GM21619 (cell line): ENCODE measurements around the gene ANKS1B.

ENCODE experiments used
- ATAC-seq: cut with Tn5 transposase; IDR thresholded peaks from one replicate; pipeline ENCODE4 v1.9.1; 2021; ENCODE audit not compliant: unreplicated experiment

Gene ANKS1B

GRCh38 chr12:99479149-99479548, 505.6 kb downstream of the ANKS1B start:
- ATAC-seq = no peak

- no peak for ATAC-seq
Observed at GRCh38 chr12:99476956-99477355, 507.8 kb downstream of the ANKS1B start.

GRCh38 chr12:99455350-99456035, 529.2 kb downstream of the ANKS1B start:
- ATAC-seq = no peak

GRCh38 chr12:99454539-99455172, 530.1 kb downstream of the ANKS1B start:
- peak; percentile 1 for ATAC-seq

GRCh38 chr12:99453836-99454538, 530.7 kb downstream of the ANKS1B start:
- peak; percentile 59 for ATAC-seq

- ATAC-seq = no peak
Observed at GRCh38 chr12:99450036-99450630, 534.6 kb downstream of the ANKS1B start.

- peak; percentile 64 for ATAC-seq
Observed at GRCh38 chr12:99444859-99445316, 539.8 kb downstream of the ANKS1B start.

GRCh38 chr12:99442758-99443157, 542.0 kb downstream of the ANKS1B start:
- no peak for ATAC-seq

- ATAC-seq = no peak
Observed at GRCh38 chr12:99439399-99439798, 545.3 kb downstream of the ANKS1B start.

GRCh38 chr12:99436584-99436983, 548.2 kb downstream of the ANKS1B start:
- peak; percentile 99 for ATAC-seq

- no peak for ATAC-seq
Observed at GRCh38 chr12:99435095-99435791, 549.5 kb downstream of the ANKS1B start.

- ATAC-seq = no peak
Observed at GRCh38 chr12:99433155-99433554, 551.6 kb downstream of the ANKS1B start.

GRCh38 chr12:99431203-99431602, 553.5 kb downstream of the ANKS1B start:
- ATAC-seq = no peak

- ATAC-seq = peak; percentile 68
Observed at GRCh38 chr12:99427104-99427503, 557.6 kb downstream of the ANKS1B start.

GRCh38 chr12:99418379-99418778, 566.4 kb downstream of the ANKS1B start:
- ATAC-seq = no peak

- ATAC-seq = no peak
Observed at GRCh38 chr12:99413751-99414150, 571.0 kb downstream of the ANKS1B start.

GRCh38 chr12:99393763-99394162, 591.0 kb downstream of the ANKS1B start:
- peak; percentile 78 for ATAC-seq

GRCh38 chr12:99392091-99392850, 592.5 kb downstream of the ANKS1B start:
- no peak for ATAC-seq

GRCh38 chr12:99390707-99391106, 594.0 kb downstream of the ANKS1B start:
- ATAC-seq = no peak

GRCh38 chr12:99389751-99390150, 595.0 kb downstream of the ANKS1B start:
- no peak for ATAC-seq
